H1 (cell line): ENCODE data around the gene BPHL. TPM values are rescaled to one million over a fixed set of nuclear protein-coding genes. Genes with fewer than 3 reads are reported as not detected.

ENCODE experiments used
- CTCF ChIA-PET: fragments of 300-600 bp; sonication (Branson Sonifier 250); formaldehyde crosslinking; loops from one replicate; lab custom pipeline; 2021; ENCODE audit not compliant: partially characterized antibody; lab: Charles Lee
- POLR2A ChIA-PET: fragments of 300-600 bp; sonication (Branson Sonifier 250); formaldehyde crosslinking; loops from one replicate; lab custom pipeline; 2021; ENCODE audit warnings: inconsistent platforms; ENCODE audit not compliant: partially characterized antibody; lab: Charles Lee
- DNase-seq, 2 experiments: peaks; one replicate each; pipeline versions ENCODE4 v3.0.0 to v3.0.0-alpha.2; 2010 to 2022; ENCODE audit warnings: low spot score in 2 of 2, low read depth in 1 of 2, mixed read lengths in 1 of 2
- FAIRE-seq: peaks from 2 replicates; lab custom pipeline; 2011; peaks lifted over from hg19 to GRCh38; lab: Jason Lieb, UNC
- H2AFZ ChIP-seq: 2 replicates; pipeline ENCODE4 v1.8.1; 2012; ENCODE audit warnings: low read length, inconsistent platforms
- H2AK5ac ChIP-seq: 2 replicates; pipeline ENCODE4 v1.6.1; 2013; ENCODE audit warnings: low read depth, low read length
- H2BK120ac ChIP-seq: replicated peaks from 2 replicates; pipeline ENCODE3; 2013; ENCODE audit warnings: low read depth, low read length, inconsistent platforms
- H2BK12ac ChIP-seq: 2 replicates; pipeline ENCODE4 v1.6.1; 2013; ENCODE audit warnings: low read depth, low read length
- H2BK15ac ChIP-seq: 2 replicates; pipeline ENCODE4 v1.6.1; 2013; ENCODE audit warnings: low read length
- H2BK20ac ChIP-seq: 2 replicates; pipeline ENCODE4 v1.6.1; 2013; ENCODE audit warnings: low read length
- H2BK5ac ChIP-seq: 2 replicates; pipeline ENCODE4 v1.6.1; 2013; ENCODE audit warnings: low read depth, low read length
- H3K14ac ChIP-seq: 2 replicates; pipeline ENCODE4 v1.6.1; 2013; ENCODE audit warnings: inconsistent platforms; ENCODE audit not compliant: insufficient read length
- H3K18ac ChIP-seq: 2 replicates; pipeline ENCODE4 v1.6.1; 2013; ENCODE audit warnings: low read length; ENCODE audit errors: extremely low read depth
- H3K23ac ChIP-seq: 2 replicates; pipeline ENCODE4 v1.6.1; 2013; ENCODE audit warnings: inconsistent platforms; ENCODE audit not compliant: insufficient read length
- H3K23me2 ChIP-seq: 2 replicates; pipeline ENCODE4 v1.6.1; 2013; ENCODE audit warnings: low read depth, low read length
- H3K27ac ChIP-seq: 2 replicates; pipeline ENCODE4 v1.6.1; 2011; ENCODE audit warnings: low read depth, low read length, inconsistent platforms
- H3K27me3 ChIP-seq, 4 experiments: replicated peaks in 1 of 4; 1 replicate in 1 of 4; 2 replicates in 3 of 4; pipeline versions ENCODE4 v1.6.1 to v1.8.1; 2011 to 2013; ENCODE audit warnings: low read length in 3 of 4, mild to moderate bottlenecking in 3 of 4, inconsistent platforms in 2 of 4, mixed read lengths in 2 of 4, moderate library complexity in 1 of 4; ENCODE audit not compliant: control insufficient read depth in 3 of 4, insufficient read depth in 3 of 4; ENCODE audit errors: extremely low read depth in 1 of 4
- H3K36me3 ChIP-seq, 4 experiments: 2 replicates each; pipeline versions ENCODE4 v1.6.1 to v1.8.1; 2011 to 2013; ENCODE audit warnings: mild to moderate bottlenecking in 4 of 4, low read length in 3 of 4, moderate library complexity in 2 of 4, control low read depth in 1 of 4, inconsistent platforms in 1 of 4; ENCODE audit not compliant: insufficient read depth in 4 of 4, control insufficient read depth in 2 of 4
- H3K4ac ChIP-seq: replicated peaks from 2 replicates; pipeline ENCODE3; 2013; ENCODE audit warnings: low read length, low read depth, mixed read lengths, inconsistent platforms; ENCODE audit not compliant: insufficient read length
- H3K4me1 ChIP-seq, 4 experiments: replicated peaks in 1 of 4; 1 replicate in 1 of 4; 2 replicates in 3 of 4; pipeline versions ENCODE4 v1.6.1 to v1.8.1; 2011 to 2013; ENCODE audit warnings: low read length in 3 of 4, inconsistent platforms in 2 of 4, mixed read lengths in 1 of 4; ENCODE audit not compliant: insufficient read depth in 4 of 4, control insufficient read depth in 3 of 4
- H3K4me2 ChIP-seq, 2 experiments: 2 replicates each; pipeline versions ENCODE4 v1.6.1 to v1.8.1; 2011 to 2013; ENCODE audit warnings: low read depth in 2 of 2, low read length in 2 of 2, control low read depth in 1 of 2, inconsistent platforms in 1 of 2, mild to moderate bottlenecking in 1 of 2; ENCODE audit not compliant: insufficient read depth in 1 of 2
- H3K4me3 ChIP-seq, 4 experiments: fragments of 200-600, 300-600 bp in 1 of 4; sonication (generic), shearing (Covaris generic), sonication (Bioruptor Twin) in 1 of 4; 2 replicates each; pipeline versions ENCODE4 v1.5.1 to v1.8.1; 2011 to 2016; ENCODE audit warnings: low read length in 4 of 4, low read depth in 3 of 4, control low read depth in 2 of 4, inconsistent platforms in 2 of 4, mild to moderate bottlenecking in 2 of 4, mixed read lengths in 1 of 4, moderate library complexity in 1 of 4; ENCODE audit not compliant: insufficient read depth in 2 of 4; ENCODE audit errors: extremely low read depth in 1 of 4
- H3K56ac ChIP-seq: replicated peaks from 2 replicates; pipeline ENCODE3; 2013; ENCODE audit warnings: low read depth, mild to moderate bottlenecking, mixed read lengths, low read length, inconsistent platforms; ENCODE audit not compliant: insufficient read length
- H3K79me1 ChIP-seq: 2 replicates; pipeline ENCODE4 v1.6.1; 2013; ENCODE audit warnings: low read depth, low read length, control low read depth
- H3K79me2 ChIP-seq, 2 experiments: 2 replicates each; pipeline versions ENCODE4 v1.6.1 to v1.8.1; 2012 to 2013; ENCODE audit warnings: low read length in 2 of 2, mild to moderate bottlenecking in 2 of 2, inconsistent platforms in 1 of 2; ENCODE audit not compliant: insufficient read depth in 2 of 2, control insufficient read depth in 1 of 2
- H3K9ac ChIP-seq, 4 experiments: replicated peaks in 1 of 4; 1 replicate in 1 of 4; 2 replicates in 3 of 4; pipeline versions ENCODE4 v1.6.1 to v1.8.1; 2011 to 2013; ENCODE audit warnings: low read depth in 3 of 4, low read length in 3 of 4, control low read depth in 2 of 4, mild to moderate bottlenecking in 2 of 4, moderate library complexity in 2 of 4, inconsistent platforms in 1 of 4; ENCODE audit errors: extremely low read depth in 1 of 4
- H3K9me3 ChIP-seq, 2 experiments: 2 replicates each; pipeline versions ENCODE4 v1.6.1 to v1.8.1; 2012 to 2013; ENCODE audit warnings: mild to moderate bottlenecking in 2 of 2, moderate library complexity in 2 of 2, control low read depth in 1 of 2, inconsistent platforms in 1 of 2, low read depth in 1 of 2, low read length in 1 of 2, mixed read lengths in 1 of 2; ENCODE audit not compliant: insufficient read depth in 2 of 2
- H4K20me1 ChIP-seq, 2 experiments: replicated peaks in 1 of 2; 2 replicates each; pipeline versions ENCODE3 to v1.8.1; 2011 to 2013; ENCODE audit warnings: inconsistent platforms in 2 of 2, low read length in 2 of 2, mild to moderate bottlenecking in 1 of 2; ENCODE audit not compliant: insufficient read depth in 2 of 2, control insufficient read depth in 1 of 2
- H4K5ac ChIP-seq: 2 replicates; pipeline ENCODE4 v1.6.1; 2013; ENCODE audit warnings: low read length, low read depth, mixed read lengths, inconsistent platforms; ENCODE audit not compliant: insufficient read length
- H4K8ac ChIP-seq: 2 replicates; pipeline ENCODE4 v1.8.0; 2013; ENCODE audit warnings: mild to moderate bottlenecking, moderate library complexity, low read length, inconsistent platforms; ENCODE audit not compliant: insufficient read depth; ENCODE audit errors: extremely low read depth
- H4K91ac ChIP-seq: replicated peaks from 2 replicates; pipeline ENCODE3; 2013; ENCODE audit warnings: low read length, mixed read lengths, inconsistent platforms; ENCODE audit not compliant: insufficient read length
- BRCA1 ChIP-seq: IDR thresholded peaks from 2 replicates; pipeline ENCODE4 v1.6.1; 2012; ENCODE audit warnings: low read depth, low read length, improper control_type of control experiment
- CEBPB ChIP-seq: IDR thresholded peaks from 2 replicates; pipeline ENCODE4 v1.6.1; 2012; ENCODE audit warnings: low read depth, low read length
- CREB1 ChIP-seq: IDR thresholded peaks from 2 replicates; pipeline ENCODE4 v1.6.1; 2012; ENCODE audit warnings: inconsistent platforms
- EGR1 ChIP-seq: IDR thresholded peaks from 2 replicates; pipeline ENCODE4 v1.6.1; 2011; ENCODE audit warnings: low read depth, low read length, borderline replicate concordance
- JUN ChIP-seq: IDR thresholded peaks from 2 replicates; pipeline ENCODE4 v1.6.1; 2011; ENCODE audit warnings: low read depth, mild to moderate bottlenecking, improper control_type of control experiment, low read length
- SP4 ChIP-seq: IDR thresholded peaks from 2 replicates; pipeline ENCODE4 v1.6.1; 2012; ENCODE audit warnings: low read length, inconsistent platforms
- WGBS, 2 experiments: shearing (Covaris generic) in 1 of 2; methylation state at CpG; one replicate each; pipeline versions ENCODE4 v1.1.6 to v1.1.7; 2013 to 2015; ENCODE audit warnings: low lambda C conversion rate in 2 of 2, mixed read lengths in 2 of 2, inconsistent platforms in 1 of 2, low coverage in 1 of 2, missing lambda C conversion rate in 1 of 2; ENCODE audit not compliant: insufficient replicate concordance in 2 of 2, insufficient coverage in 1 of 2, insufficient read length in 1 of 2; ENCODE audit errors: extremely low coverage in 1 of 2, missing lambda C conversion rate in 1 of 2; 5-methylcytosine and 5-hydroxymethylcytosine counted together
- polyA plus RNA-seq, 7 experiments: library from polyadenylated mRNA; depleted of rRNA in 3 of 7; stranded (reverse) in 5 of 7; unstranded in 2 of 7; fragments of >200 nt in 5 of 7; fragments of 200-250 nt in 2 of 7; gene quantifications; 1 replicate in 5 of 7; 2 replicates in 1 of 7; 4 replicates in 1 of 7; pipeline versions ENCODE4 v1.2.1 to v1.2.3, GENCODE V29; 2011 to 2013; ENCODE audit warnings: missing spikeins in 2 of 7, mixed read lengths in 2 of 7
- total RNA-seq: library from RNA; stranded (reverse); fragmentation: NEBNext Ultra II Directional; extraction: Animal tissue kit (Norgen Biotek cat#: 25700); gene quantifications from 2 replicates; pipeline ENCODE4 v1.2.1, GENCODE V29; 2021
- TF ChIP-seq, protein P1 (sequence below): IDR thresholded peaks from 2 replicates; pipeline ENCODE4 v1.6.1; 2011; ENCODE audit warnings: low read length, improper control_type of control experiment

Gene BPHL
- total and polyA plus RNA-seq, 2 of the 8 experiments (the other 6 are each of a cell fraction or from before 2014, with no cell fraction given) = 24.4 to 36.4 TPM

DNA sequence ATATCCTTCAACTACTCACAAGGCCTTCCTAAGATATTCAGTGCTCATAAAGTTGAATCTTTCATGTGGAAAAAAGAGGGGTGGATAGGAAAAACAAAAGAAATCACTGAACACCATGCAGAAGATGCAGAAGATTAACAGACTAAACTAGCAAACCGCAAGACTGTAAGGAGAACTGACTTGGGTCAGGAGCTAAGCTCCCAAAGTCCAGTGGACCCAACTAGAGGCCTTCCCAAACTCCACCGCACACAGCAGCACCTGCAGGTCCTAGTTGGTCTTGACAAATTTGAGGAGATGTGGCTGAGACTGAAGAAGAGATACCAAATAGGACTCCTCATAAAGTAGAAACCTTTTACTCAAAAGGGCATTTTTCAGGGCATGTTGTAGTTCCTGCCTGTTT is 46.9 kb upstream of the BPHL start:
- Histone ChIP-seq H3K23ac (no peak overlapping the region), H2AFZ (no peak overlapping the region), H3K4ac (no peak overlapping the region)
- TF ChIP-seq, protein P1, sequence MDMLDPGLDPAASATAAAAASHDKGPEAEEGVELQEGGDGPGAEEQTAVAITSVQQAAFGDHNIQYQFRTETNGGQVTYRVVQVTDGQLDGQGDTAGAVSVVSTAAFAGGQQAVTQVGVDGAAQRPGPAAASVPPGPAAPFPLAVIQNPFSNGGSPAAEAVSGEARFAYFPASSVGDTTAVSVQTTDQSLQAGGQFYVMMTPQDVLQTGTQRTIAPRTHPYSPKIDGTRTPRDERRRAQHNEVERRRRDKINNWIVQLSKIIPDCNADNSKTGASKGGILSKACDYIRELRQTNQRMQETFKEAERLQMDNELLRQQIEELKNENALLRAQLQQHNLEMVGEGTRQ = no peak
- TF ChIP-seq EGR1 = no peak
- no peak for TF ChIP-seq CREB1
- no peak for TF ChIP-seq BRCA1
- no peak for TF ChIP-seq SP4
- no peak for TF ChIP-seq JUN
- TF ChIP-seq CEBPB = no peak
- TF ChIP-seq, all 59 proteins: peak for 0
- no peak overlapping the region for H2AK5ac ChIP-seq
- no peaks in the 10 kb centered on the region for H3K27me3 ChIP-seq
- no peak overlapping the region for H3K56ac ChIP-seq
- H3K23me2 ChIP-seq = peaks cover 8% of the 10 kb centered on the region; the same call in 1 of the 2 replicates
- H3K18ac ChIP-seq = no peak overlapping the region; the same call in 1 of the 2 replicates
- no peak overlapping the region; the same call in 1 of the 2 replicates for H2BK5ac ChIP-seq
- peaks cover 7 to 26% (median 14%) of the 10 kb centered on the region in 4 experiments; a peak in 5 of 7 replicates for H3K4me1 ChIP-seq
- H3K27ac ChIP-seq = no peak overlapping the region
- no peak overlapping the region for H4K91ac ChIP-seq
- no peak overlapping the region for H4K8ac ChIP-seq
- no peak overlapping the region for H3K14ac ChIP-seq
- H3K36me3 ChIP-seq = peaks cover 0 to 8% (median 0%) of the 10 kb centered on the region in 4 experiments; a peak in 1 of 8 replicates
- peak overlapping the region; percentile 4 for H4K5ac ChIP-seq
- FAIRE-seq = no peak
- WGBS, 2 experiments = 90% methylated on average over 2 of the region's 2 CpGs; no CpG with 5 or more reads in 1 of the 2 experiments
- H2BK120ac ChIP-seq = no peak overlapping the region
- CTCF ChIA-PET = interaction anchor here (1.2 kb wide), 1 partner anchor 18 kb away, joined by 4 read pairs; no protein-coding TSS in a partner anchor
- H2BK20ac ChIP-seq = peak overlapping the region; percentile 29; the same call in 1 of the 2 replicates
- H3K4me3 ChIP-seq = no peak overlapping the region
- peak overlapping the region; percentile 56; the same call in 1 of the 2 replicates for H2BK12ac ChIP-seq
- no peak overlapping the region for H3K9ac ChIP-seq
- peaks cover 5% of the 10 kb centered on the region; the same call in 1 of the 2 replicates for H3K79me1 ChIP-seq
- H3K79me2 ChIP-seq = peaks cover 3 to 51% of the 10 kb centered on the region in 2 experiments; a peak in 3 of 4 replicates
- H3K9me3 ChIP-seq = peaks cover 4 to 6% of the 10 kb centered on the region in 2 experiments; a peak in 2 of 4 replicates
- POLR2A ChIA-PET = interaction anchor here (0.9 to 1.1 kb wide), 2 partner anchors 12 to 72 kb away, joined by 3 read pairs; partner anchors contain the start of gene NQO2
- H3K4me2 ChIP-seq = no peak overlapping the region
- no peak overlapping the region for H2BK15ac ChIP-seq
- H4K20me1 ChIP-seq = no peaks in the 10 kb centered on the region
- no peak for DNase-seq
